ENCODE data around the gene STK32C. TPM values are rescaled to one million over a fixed set of nuclear protein-coding genes. Genes with fewer than 3 reads are reported as not detected.

Gene STK32C
- total RNA-seq, 1 donor from 2014 or later = 12.2 TPM

DNA sequence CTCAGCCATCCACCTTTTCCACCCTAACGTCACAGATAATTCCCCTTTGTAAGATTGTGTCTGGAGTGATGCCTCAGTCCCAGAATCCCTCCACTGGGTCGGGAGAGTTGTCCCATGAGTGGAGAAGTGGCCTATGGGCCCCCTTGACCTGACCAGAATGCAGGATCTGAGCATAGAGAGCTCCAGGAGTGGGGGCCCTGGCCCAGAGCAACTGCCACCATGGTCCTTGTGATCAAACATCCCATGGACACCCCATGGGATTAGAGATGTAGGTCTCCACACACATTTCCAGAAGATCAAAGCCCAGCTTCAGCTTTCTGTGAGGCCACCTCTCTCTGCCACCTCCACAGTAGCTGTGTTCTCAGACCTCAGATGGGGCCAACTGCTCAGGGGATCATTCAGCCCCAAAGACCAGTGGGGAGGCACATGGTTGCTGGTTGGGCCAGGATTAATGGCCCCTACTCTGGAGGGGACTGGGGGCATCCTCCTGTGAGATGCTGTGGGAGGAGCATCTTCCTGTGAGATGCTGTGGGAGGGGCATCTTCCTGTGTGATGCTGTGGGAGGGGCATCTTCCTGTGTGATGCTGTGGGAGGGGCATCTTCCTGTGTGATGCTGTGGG is 149.5 kb downstream of the STK32C start:
- Histone ChIP-seq H3K4me3 (ENCODE audit: low read depth, low read length) (no peak overlapping the region), H3K27me3 (ENCODE audit: control insufficient read depth, insufficient read depth, low read length) (peaks cover 7% of the 10 kb centered on the region), H3K36me3 (ENCODE audit: control insufficient read depth, insufficient read depth, low read length) (no peaks in the 10 kb centered on the region)
- TF ChIP-seq, protein P1, sequence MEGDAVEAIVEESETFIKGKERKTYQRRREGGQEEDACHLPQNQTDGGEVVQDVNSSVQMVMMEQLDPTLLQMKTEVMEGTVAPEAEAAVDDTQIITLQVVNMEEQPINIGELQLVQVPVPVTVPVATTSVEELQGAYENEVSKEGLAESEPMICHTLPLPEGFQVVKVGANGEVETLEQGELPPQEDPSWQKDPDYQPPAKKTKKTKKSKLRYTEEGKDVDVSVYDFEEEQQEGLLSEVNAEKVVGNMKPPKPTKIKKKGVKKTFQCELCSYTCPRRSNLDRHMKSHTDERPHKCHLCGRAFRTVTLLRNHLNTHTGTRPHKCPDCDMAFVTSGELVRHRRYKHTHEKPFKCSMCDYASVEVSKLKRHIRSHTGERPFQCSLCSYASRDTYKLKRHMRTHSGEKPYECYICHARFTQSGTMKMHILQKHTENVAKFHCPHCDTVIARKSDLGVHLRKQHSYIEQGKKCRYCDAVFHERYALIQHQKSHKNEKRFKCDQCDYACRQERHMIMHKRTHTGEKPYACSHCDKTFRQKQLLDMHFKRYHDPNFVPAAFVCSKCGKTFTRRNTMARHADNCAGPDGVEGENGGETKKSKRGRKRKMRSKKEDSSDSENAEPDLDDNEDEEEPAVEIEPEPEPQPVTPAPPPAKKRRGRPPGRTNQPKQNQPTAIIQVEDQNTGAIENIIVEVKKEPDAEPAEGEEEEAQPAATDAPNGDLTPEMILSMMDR (IDR thresholded peaks at IDR 0.05; ENCODE audit: insufficient read depth, low read length, poor library complexity, severe bottlenecking) = no peak
- no peak for DNase-seq (ENCODE audit: low read depth)

Other genes starting within 250 kb of the STK32C start
- not detected in 2 replicates for gene JAKMIP3, start 242.0 kb downstream of the STK32C start, total RNA-seq
- gene DPYSL4, start 121.0 kb downstream of the STK32C start, total RNA-seq = 15.3 and 21.5 TPM in 2 replicates
- gene LRRC27, start 24.2 kb upstream of the STK32C start, total RNA-seq = 8.1 and 13.3 TPM in 2 replicates
- gene PWWP2B, start 89.2 kb upstream of the STK32C start, total RNA-seq = 25.2 and 27.1 TPM in 2 replicates
- 45.1 and 47.7 TPM in 2 replicates for gene INPP5A, start 229.8 kb upstream of the STK32C start, total RNA-seq

Measured in kidney epithelial cell (primary cell).